Measurements from ENCODE around the gene BMP10.
"Not testable (repeated sequence)": the region's sequence is repeated elsewhere in the genome, so short reads cannot be mapped to it uniquely, and the experiment has no call there.

The BMP10 gene

GRCh38 chr2:68909793-68910674 lies 38.8 kb upstream of the BMP10 start:
- no peak overlapping the region for H3K4me3 ChIP-seq (ENCODE audit: low read depth in 1 of 2, low read length in 2 of 2)
- no peaks in the 10 kb centered on the region for H3K36me3 ChIP-seq (ENCODE audit: insufficient read depth, low read length)
- no peak overlapping the region for H3K27ac ChIP-seq (ENCODE audit: low read depth, low read length)
- peaks cover 11% of the 10 kb centered on the region for H3K4me1 ChIP-seq (ENCODE audit: insufficient read depth, low read length)
- H3K27me3 ChIP-seq (ENCODE audit: control insufficient read depth in 1 of 2, insufficient read depth in 2 of 2, low read length in 2 of 2) = no peaks in the 10 kb centered on the region
- H3K9ac ChIP-seq (ENCODE audit: low read length) = no peak overlapping the region
- H3K9me3 ChIP-seq (ENCODE audit: low read length) = no peaks in the 10 kb centered on the region

DNA sequence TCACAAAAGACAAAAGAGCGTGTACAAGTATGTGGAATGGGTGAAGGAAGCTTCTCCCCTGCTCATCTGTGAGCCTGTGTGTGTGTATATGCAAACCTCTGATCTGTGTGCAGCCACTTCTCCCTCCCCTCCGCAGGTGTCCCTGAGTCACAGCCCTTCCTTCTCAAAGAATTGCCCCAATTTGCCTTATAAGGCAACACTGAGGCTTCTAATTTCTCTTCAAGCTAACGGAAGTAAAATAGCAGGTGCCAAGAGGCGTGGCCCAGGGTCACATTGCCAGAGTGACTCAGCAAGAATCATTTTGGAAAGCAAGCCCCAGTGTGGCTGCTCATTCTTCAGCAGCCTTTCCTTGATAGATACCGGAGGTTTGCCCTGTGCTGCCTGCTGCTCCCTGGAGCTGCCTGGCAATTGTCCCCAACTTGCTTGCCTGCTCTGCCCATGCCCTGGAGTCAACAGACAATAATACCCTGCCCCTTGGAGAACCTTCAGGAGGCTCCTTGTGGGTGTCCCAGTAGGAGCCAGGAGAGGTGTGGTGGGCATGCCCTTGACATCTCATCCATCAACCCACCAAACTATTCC lies 37.3 kb upstream of the BMP10 start:
- Histone ChIP-seq H3K4me3 (ENCODE audit: low read depth in 1 of 2, low read length in 2 of 2) (no peak overlapping the region), H3K9ac (ENCODE audit: low read length) (no peak overlapping the region), H3K4me1 (ENCODE audit: insufficient read depth, low read length) (peaks cover 11% of the 10 kb centered on the region), H3K36me3 (ENCODE audit: insufficient read depth, low read length) (no peaks in the 10 kb centered on the region), H3K27ac (ENCODE audit: low read depth, low read length) (no peak overlapping the region), H3K9me3 (ENCODE audit: low read length) (no peaks in the 10 kb centered on the region), H3K27me3 (ENCODE audit: control insufficient read depth in 1 of 2, insufficient read depth in 2 of 2, low read length in 2 of 2) (no peaks in the 10 kb centered on the region)

- no peak overlapping the region for H3K9ac ChIP-seq (ENCODE audit: low read length)
- H3K9me3 ChIP-seq (ENCODE audit: low read length) = no peaks in the 10 kb centered on the region
- H3K4me3 ChIP-seq (ENCODE audit: low read depth in 1 of 2, low read length in 2 of 2) = no peak overlapping the region
- H3K27ac ChIP-seq (ENCODE audit: low read depth, low read length) = no peak overlapping the region
- H3K27me3 ChIP-seq (ENCODE audit: control insufficient read depth in 1 of 2, insufficient read depth in 2 of 2, low read length in 2 of 2) = no peaks in the 10 kb centered on the region
- H3K4me1 ChIP-seq (ENCODE audit: insufficient read depth, low read length) = peaks cover 11% of the 10 kb centered on the region
- H3K36me3 ChIP-seq (ENCODE audit: insufficient read depth, low read length) = no peaks in the 10 kb centered on the region
Observed at GRCh38 chr2:68907920-68908253, 36.7 kb upstream of the BMP10 start.

DNA sequence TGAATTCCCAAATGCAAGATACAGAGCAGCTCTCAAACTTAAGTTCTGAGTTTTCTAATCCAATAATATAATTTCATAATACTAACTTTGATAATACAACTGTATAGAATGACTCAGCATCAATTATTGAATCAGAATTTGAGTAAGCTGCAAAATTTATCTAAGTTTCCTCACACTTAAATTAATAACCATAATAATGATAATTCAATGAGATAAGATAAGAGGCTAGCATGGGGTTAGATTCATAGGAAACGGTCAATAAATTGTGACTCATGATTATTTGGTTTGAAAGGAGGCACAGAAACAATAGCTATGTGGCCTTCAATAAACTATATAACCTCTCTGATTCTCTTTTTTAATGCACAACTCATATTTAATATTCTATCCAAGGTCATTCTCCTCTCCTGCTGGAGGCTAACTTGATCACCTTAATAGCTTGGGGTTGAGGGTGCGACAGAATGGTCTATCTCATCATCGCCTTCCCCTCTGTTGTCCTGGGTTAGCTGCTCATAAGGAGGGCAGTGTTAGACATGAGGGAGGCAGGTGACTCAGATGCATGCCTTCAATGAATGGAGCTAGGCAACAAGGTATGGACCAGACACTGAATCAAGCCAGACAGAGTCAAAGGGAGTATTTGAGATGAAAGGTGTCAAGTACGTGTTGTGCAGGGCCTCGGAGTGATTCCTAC lies 36.2 kb upstream of the BMP10 start:
- H3K4me1 ChIP-seq (ENCODE audit: insufficient read depth, low read length) = peaks cover 11% of the 10 kb centered on the region
- H3K27me3 ChIP-seq (ENCODE audit: control insufficient read depth in 1 of 2, insufficient read depth in 2 of 2, low read length in 2 of 2) = no peaks in the 10 kb centered on the region
- H3K4me3 ChIP-seq (ENCODE audit: low read depth in 1 of 2, low read length in 2 of 2) = no peak overlapping the region
- no peak overlapping the region for H3K27ac ChIP-seq (ENCODE audit: low read depth, low read length)
- no peaks in the 10 kb centered on the region for H3K9me3 ChIP-seq (ENCODE audit: low read length)
- no peaks in the 10 kb centered on the region for H3K36me3 ChIP-seq (ENCODE audit: insufficient read depth, low read length)
- no peak overlapping the region for H3K9ac ChIP-seq (ENCODE audit: low read length)

DNA sequence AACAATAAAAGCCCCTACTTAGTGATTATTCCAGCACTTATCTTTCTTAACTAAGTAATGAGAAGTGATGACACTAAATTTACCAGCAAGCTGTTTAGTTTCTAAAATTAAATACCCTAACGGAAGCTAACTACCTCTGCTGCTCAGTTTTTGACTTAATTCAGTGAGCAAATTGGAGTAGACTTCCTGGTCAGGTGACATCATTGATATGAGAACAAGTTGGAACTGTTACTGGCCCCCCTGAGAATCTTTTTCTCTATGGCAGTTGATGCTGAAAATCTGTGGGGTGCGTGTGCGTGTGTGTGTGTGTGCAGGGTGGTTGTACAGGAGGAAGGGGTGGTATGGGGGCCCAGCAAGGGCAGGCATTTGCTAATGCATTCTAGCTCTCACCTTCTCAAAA lies 35.5 kb upstream of the BMP10 start:
- Histone ChIP-seq H3K4me1 (ENCODE audit: insufficient read depth, low read length) (peaks cover 11% of the 10 kb centered on the region), H3K27me3 (ENCODE audit: control insufficient read depth in 1 of 2, insufficient read depth in 2 of 2, low read length in 2 of 2) (no peaks in the 10 kb centered on the region), H3K4me3 (ENCODE audit: low read depth in 1 of 2, low read length in 2 of 2) (no peak overlapping the region), H3K27ac (ENCODE audit: low read depth, low read length) (no peak overlapping the region), H3K9me3 (ENCODE audit: low read length) (no peaks in the 10 kb centered on the region), H3K36me3 (ENCODE audit: insufficient read depth, low read length) (no peaks in the 10 kb centered on the region), H3K9ac (ENCODE audit: low read length) (no peak overlapping the region)

- H3K9ac ChIP-seq (ENCODE audit: low read length) = no peak overlapping the region
Observed at GRCh38 chr2:68905116-68905515, 33.9 kb upstream of the BMP10 start.

GRCh38 chr2:68901561-68901960 lies 30.4 kb upstream of the BMP10 start:
- Histone ChIP-seq H3K27me3 (ENCODE audit: control insufficient read depth in 1 of 2, insufficient read depth in 2 of 2, low read length in 2 of 2) (no peaks in the 10 kb centered on the region), H3K36me3 (ENCODE audit: insufficient read depth, low read length) (no peaks in the 10 kb centered on the region), H3K4me1 (ENCODE audit: insufficient read depth, low read length) (no peaks in the 10 kb centered on the region), H3K9ac (ENCODE audit: low read length) (no peak overlapping the region), H3K27ac (ENCODE audit: low read depth, low read length) (no peak overlapping the region), H3K9me3 (ENCODE audit: low read length) (peaks cover 3% of the 10 kb centered on the region), H3K4me3 (ENCODE audit: low read depth in 1 of 2, low read length in 2 of 2) (no peak overlapping the region)

More at GRCh38 chr2:68905116-68905515, 33.9 kb upstream of the BMP10 start:
- H3K27ac ChIP-seq (ENCODE audit: low read depth, low read length) = no peak overlapping the region
- H3K36me3 ChIP-seq (ENCODE audit: insufficient read depth, low read length) = no peaks in the 10 kb centered on the region
- peaks cover 3% of the 10 kb centered on the region for H3K9me3 ChIP-seq (ENCODE audit: low read length)
- no peak overlapping the region for H3K4me3 ChIP-seq (ENCODE audit: low read depth in 1 of 2, low read length in 2 of 2)
- no peaks in the 10 kb centered on the region for H3K27me3 ChIP-seq (ENCODE audit: control insufficient read depth in 1 of 2, insufficient read depth in 2 of 2, low read length in 2 of 2)
- H3K4me1 ChIP-seq (ENCODE audit: insufficient read depth, low read length) = peaks cover 11% of the 10 kb centered on the region

DNA sequence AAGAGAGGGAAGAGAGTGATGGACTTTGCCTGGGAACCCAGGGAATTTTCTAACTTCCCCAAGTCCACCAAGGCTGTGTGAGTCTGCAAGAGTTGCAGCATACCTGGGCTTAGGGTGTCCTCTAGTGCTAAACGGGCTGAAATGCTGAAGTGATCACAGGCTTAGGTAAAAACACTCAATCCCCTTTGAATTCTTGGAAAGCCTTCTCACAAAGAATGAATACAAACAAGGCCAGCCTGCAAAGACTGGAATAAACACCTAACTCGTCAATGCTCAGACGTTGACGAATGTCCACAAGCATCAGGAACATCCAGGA lies 30.0 kb upstream of the BMP10 start:
- Histone ChIP-seq H3K4me1 (ENCODE audit: insufficient read depth, low read length) (no peaks in the 10 kb centered on the region), H3K4me3 (ENCODE audit: low read depth in 1 of 2, low read length in 2 of 2) (no peak overlapping the region), H3K27ac (ENCODE audit: low read depth, low read length) (no peak overlapping the region), H3K36me3 (ENCODE audit: insufficient read depth, low read length) (no peaks in the 10 kb centered on the region), H3K9me3 (ENCODE audit: low read length) (peaks cover 3% of the 10 kb centered on the region), H3K27me3 (ENCODE audit: control insufficient read depth in 1 of 2, insufficient read depth in 2 of 2, low read length in 2 of 2) (no peaks in the 10 kb centered on the region), H3K9ac (ENCODE audit: low read length) (no peak overlapping the region)

GRCh38 chr2:68900496-68901198 lies 29.4 kb upstream of the BMP10 start:
- Histone ChIP-seq H3K27me3 (ENCODE audit: control insufficient read depth in 1 of 2, insufficient read depth in 2 of 2, low read length in 2 of 2) (no peaks in the 10 kb centered on the region), H3K9me3 (ENCODE audit: low read length) (peaks cover 3% of the 10 kb centered on the region), H3K4me1 (ENCODE audit: insufficient read depth, low read length) (no peaks in the 10 kb centered on the region), H3K27ac (ENCODE audit: low read depth, low read length) (no peak overlapping the region), H3K9ac (ENCODE audit: low read length) (no peak overlapping the region), H3K36me3 (ENCODE audit: insufficient read depth, low read length) (no peaks in the 10 kb centered on the region), H3K4me3 (ENCODE audit: low read depth in 1 of 2, low read length in 2 of 2) (no peak overlapping the region)

DNA sequence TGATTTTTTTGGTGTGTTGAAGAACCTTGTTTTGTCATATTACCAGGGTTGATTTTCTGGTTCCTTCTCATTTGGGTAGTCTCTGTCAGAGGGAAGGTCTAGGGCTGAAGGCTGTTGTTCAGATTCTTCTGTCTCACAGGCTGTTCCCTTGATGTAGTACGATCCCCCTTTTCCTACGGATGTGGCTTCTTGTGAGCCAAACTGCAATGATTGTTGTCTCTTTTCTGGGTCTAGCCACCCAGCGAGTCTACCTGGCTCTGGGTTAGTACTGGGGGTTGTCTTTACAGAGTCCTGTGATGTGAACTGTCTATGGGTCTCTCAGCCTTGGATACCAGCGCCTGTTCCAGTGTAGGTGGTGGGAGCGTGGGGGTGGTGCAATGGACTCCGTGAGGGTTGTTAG lies 24.8 kb upstream of the BMP10 start:
- not testable (repeated sequence) for H3K27me3 ChIP-seq (ENCODE audit: control insufficient read depth in 1 of 2, insufficient read depth in 2 of 2, low read length in 2 of 2); H3K36me3 ChIP-seq (ENCODE audit: insufficient read depth, low read length); H3K4me1 ChIP-seq (ENCODE audit: insufficient read depth, low read length); H3K9ac ChIP-seq (ENCODE audit: low read length); H3K27ac ChIP-seq (ENCODE audit: low read depth, low read length); H3K9me3 ChIP-seq (ENCODE audit: low read length); H3K4me3 ChIP-seq (ENCODE audit: low read depth in 1 of 2, low read length in 2 of 2)

DNA sequence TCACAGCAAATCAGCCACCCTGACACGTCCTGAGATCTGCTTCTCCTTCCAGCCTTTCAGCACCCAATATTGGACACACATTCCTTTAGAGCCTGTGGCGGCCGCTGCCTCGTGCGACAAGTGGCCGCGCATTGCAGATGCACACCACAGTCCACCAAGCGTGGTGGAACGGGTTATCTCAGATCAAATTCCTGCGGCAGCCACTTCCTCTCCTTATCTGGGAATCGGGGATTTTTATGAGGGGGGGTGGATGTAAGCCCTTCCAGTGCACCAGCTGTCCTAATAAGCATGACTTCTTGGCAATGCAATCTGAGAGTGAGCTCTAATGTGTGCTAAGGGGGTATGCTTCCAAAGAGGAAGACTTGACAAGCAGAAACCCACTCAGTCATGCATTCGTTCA lies 18.3 kb upstream of the BMP10 start:
- Histone ChIP-seq H3K27me3 (ENCODE audit: control insufficient read depth in 1 of 2, insufficient read depth in 2 of 2, low read length in 2 of 2) (no peaks in the 10 kb centered on the region), H3K36me3 (ENCODE audit: insufficient read depth, low read length) (no peaks in the 10 kb centered on the region), H3K9ac (ENCODE audit: low read length) (no peak overlapping the region), H3K4me1 (ENCODE audit: insufficient read depth, low read length) (no peaks in the 10 kb centered on the region), H3K9me3 (ENCODE audit: low read length) (no peaks in the 10 kb centered on the region), H3K4me3 (ENCODE audit: low read depth in 1 of 2, low read length in 2 of 2) (no peak overlapping the region), H3K27ac (ENCODE audit: low read depth, low read length) (no peak overlapping the region)
